NCI-H2107 (cell line): ENCODE results near the gene ADGRG2.
"Not testable (repeated sequence)": the region's sequence is repeated elsewhere in the genome, so short reads cannot be mapped to it uniquely, and the experiment has no call there.

Experiments used
- DNase-seq: peaks from one replicate; lab custom pipeline; 2025; lab: John Stamatoyannopoulos, UW

Gene ADGRG2

GRCh38 chrX:19086102-19086772 lies 36.0 kb downstream of the ADGRG2 start:
- no peak for DNase-seq

GRCh38 chrX:19085666-19086065 lies 36.6 kb downstream of the ADGRG2 start:
- DNase-seq = no peak

GRCh38 chrX:19075754-19076153 lies 46.5 kb downstream of the ADGRG2 start:
- DNase-seq = no peak

GRCh38 chrX:19072372-19072771 lies 49.9 kb downstream of the ADGRG2 start:
- DNase-seq = no peak

- no peak for DNase-seq
Observed at GRCh38 chrX:19070555-19070994, 51.7 kb downstream of the ADGRG2 start.

- DNase-seq = not testable (repeated sequence)
Observed at GRCh38 chrX:19066987-19067386, 55.3 kb downstream of the ADGRG2 start.

- DNase-seq = no peak
Observed at GRCh38 chrX:19065535-19065934, 56.7 kb downstream of the ADGRG2 start.

- no peak for DNase-seq
Observed at GRCh38 chrX:19064175-19064574, 58.1 kb downstream of the ADGRG2 start.

- DNase-seq = no peak
Observed at GRCh38 chrX:19063030-19063429, 59.2 kb downstream of the ADGRG2 start.

- no peak for DNase-seq
Observed at GRCh38 chrX:19059067-19059466, 63.2 kb downstream of the ADGRG2 start.

GRCh38 chrX:19057856-19058255 lies 64.4 kb downstream of the ADGRG2 start:
- no peak for DNase-seq

- no peak for DNase-seq
Observed at GRCh38 chrX:19049110-19049509, 73.2 kb downstream of the ADGRG2 start.

GRCh38 chrX:19046343-19047215 lies 75.7 kb downstream of the ADGRG2 start:
- DNase-seq = no peak

- DNase-seq = no peak
Observed at GRCh38 chrX:19040373-19040772, 81.9 kb downstream of the ADGRG2 start.

- no peak for DNase-seq
Observed at GRCh38 chrX:19034025-19034424, 88.2 kb downstream of the ADGRG2 start.

- DNase-seq = no peak
Observed at GRCh38 chrX:19030805-19031204, 91.5 kb downstream of the ADGRG2 start.

GRCh38 chrX:19028560-19028959 lies 93.7 kb downstream of the ADGRG2 start:
- no peak for DNase-seq

- DNase-seq = no peak
Observed at GRCh38 chrX:19024366-19024765, 97.9 kb downstream of the ADGRG2 start.

- no peak for DNase-seq
Observed at GRCh38 chrX:19019996-19020395, 102.3 kb downstream of the ADGRG2 start.

GRCh38 chrX:19017271-19017670 lies 105.0 kb downstream of the ADGRG2 start:
- no peak for DNase-seq

- not testable (repeated sequence) for DNase-seq
Observed at GRCh38 chrX:19016614-19017013, 105.7 kb downstream of the ADGRG2 start.

- DNase-seq = no peak
Observed at GRCh38 chrX:19007868-19008267, 114.4 kb downstream of the ADGRG2 start.

GRCh38 chrX:19007011-19007410 lies 115.3 kb downstream of the ADGRG2 start:
- DNase-seq = no peak
